HepG2 (cell line): ENCODE measurements around the gene VEZF1. TPM values are rescaled to one million over a fixed set of nuclear protein-coding genes. Genes with fewer than 3 reads are reported as not detected.

Source experiments
- ATAC-seq: fragments of 200-7000 bp; cut with Tn5 transposase; 3 replicates; pipeline ENCODE4 v1.9.1; 2020; ENCODE audit warnings: mild to moderate bottlenecking, moderate library complexity
- BruUV-seq: library from RNA; stranded (reverse); fragments of 400-500 nt; replicated peaks from 2 replicates; lab custom pipeline; 2021; lab: Mats Ljungman, UMichigan
- CTCF ChIA-PET: fragments of 300-600 bp; formaldehyde crosslinking; extraction: SDS; loops from one replicate; lab custom pipeline; 2021; ENCODE audit warnings: low total read pairs, inconsistent platforms, low intra/inter-chr PET ratio; lab: Yijun Ruan, JAX
- POLR2A ChIA-PET: fragments of 350-600 bp; sonication (Branson Sonifier 250); formaldehyde crosslinking; loops from one replicate; lab custom pipeline; 2020; ENCODE audit warnings: antibody characterized with exemption, inconsistent platforms; lab: Yijun Ruan, JAX
- DNase-seq: peaks from one replicate; pipeline ENCODE4 v3.0.0-alpha.2; 2015; ENCODE audit warnings: low spot score
- FAIRE-seq: peaks from 3 replicates; lab custom pipeline; 2011; peaks lifted over from hg19 to GRCh38; lab: Jason Lieb, UNC
- H2AFZ ChIP-seq: one replicate; pipeline ENCODE4 v1.6.1; 2011; ENCODE audit warnings: low read length, inconsistent platforms
- H3K27ac ChIP-seq: fragments of 300-600 bp; 3 replicates; pipeline ENCODE4 v1.8.0; 2011; ENCODE audit warnings: mixed run types, mild to moderate bottlenecking, mixed read lengths, low read length, inconsistent platforms; ENCODE audit not compliant: insufficient read depth; ENCODE audit errors: extremely low read length
- H3K27me3 ChIP-seq, 2 experiments: fragments of 200-600 bp in 1 of 2; 2 replicates in 1 of 2; 3 replicates in 1 of 2; pipeline versions ENCODE4 v1.6.0 to v1.8.0; 2011; ENCODE audit warnings: low read length in 2 of 2, mild to moderate bottlenecking in 2 of 2, moderate library complexity in 2 of 2, inconsistent platforms in 1 of 2; ENCODE audit not compliant: insufficient read depth in 2 of 2, control insufficient read depth in 1 of 2
- H3K36me3 ChIP-seq, 2 experiments: fragments of 200-600 bp in 1 of 2; replicated peaks in 1 of 2; 2 replicates in 1 of 2; 3 replicates in 1 of 2; pipeline versions ENCODE4 v1.5.1 to v1.8.0; 2011; ENCODE audit warnings: low read length in 2 of 2, inconsistent platforms in 1 of 2; ENCODE audit not compliant: insufficient read depth in 2 of 2, control insufficient read depth in 1 of 2
- H3K4me1 ChIP-seq: 2 replicates; pipeline ENCODE4 v1.5.1; 2012; ENCODE audit warnings: low read length, inconsistent platforms; ENCODE audit not compliant: insufficient read depth
- H3K4me2 ChIP-seq: 2 replicates; pipeline ENCODE4 v1.6.0; 2011; ENCODE audit warnings: low read depth, low read length, inconsistent platforms
- H3K4me3 ChIP-seq, 3 experiments: fragments of 200-600 bp in 1 of 3; sonication (generic), shearing (Covaris generic) in 1 of 3; replicated peaks in 1 of 3; 2 replicates each; pipeline ENCODE4 v1.5.1; 2011 to 2016; ENCODE audit warnings: low read length in 3 of 3, inconsistent platforms in 2 of 3, low read depth in 2 of 3, mild to moderate bottlenecking in 2 of 3, control low read depth in 1 of 3, mixed read lengths in 1 of 3; ENCODE audit not compliant: insufficient read depth in 1 of 3
- H3K79me2 ChIP-seq: one replicate; pipeline ENCODE4 v1.6.1; 2011; ENCODE audit warnings: low read length, inconsistent platforms; ENCODE audit not compliant: insufficient read depth
- H3K9ac ChIP-seq: 2 replicates; pipeline ENCODE4 v1.6.0; 2011; ENCODE audit warnings: mild to moderate bottlenecking, low read depth, low read length, inconsistent platforms; ENCODE audit not compliant: insufficient read depth
- H3K9me3 ChIP-seq: 2 replicates; pipeline ENCODE4 v1.5.1; 2012; ENCODE audit warnings: mild to moderate bottlenecking, low read length
- H4K20me1 ChIP-seq: 2 replicates; pipeline ENCODE4 v1.6.0; 2011; ENCODE audit warnings: inconsistent platforms, mild to moderate bottlenecking, low read length, moderate library complexity; ENCODE audit not compliant: insufficient read depth
- AGO2 ChIP-seq: fragments of 200-400 bp; formaldehyde crosslinking; optimal IDR thresholded peaks from 2 replicates; pipeline ENCODE3; 2017; ENCODE audit warnings: mild to moderate bottlenecking, low read depth, low read length, moderate library complexity
- ARID2 ChIP-seq: sonication (generic); formaldehyde crosslinking; IDR thresholded peaks from 2 replicates; pipeline ENCODE4 v1.8.1; 2022; ENCODE audit warnings: mild to moderate bottlenecking, missing genetic modification reagents, borderline replicate concordance
- BRD4 ChIP-seq: sonication (generic); formaldehyde crosslinking; IDR thresholded peaks from 2 replicates; pipeline ENCODE4 v1.4.0; 2020; ENCODE audit warnings: missing genetic modification reagents
- ERF ChIP-seq: IDR thresholded peaks from 2 replicates; pipeline ENCODE4 v1.6.1; 2018; ENCODE audit warnings: missing biosample characterization, missing genetic modification reagents
- HMG20B ChIP-seq: conservative IDR thresholded peaks from 2 replicates; pipeline ENCODE4 v1.6.1; 2016; ENCODE audit warnings: missing genetic modification reagents, missing compliant biosample characterization
- KDM3A ChIP-seq: IDR thresholded peaks from 2 replicates; pipeline ENCODE4 v1.6.1; 2018; ENCODE audit warnings: low read depth, missing compliant biosample characterization
- MATR3 ChIP-seq: sonication (generic); formaldehyde crosslinking; IDR thresholded peaks from 2 replicates; pipeline ENCODE4 v1.4.0; 2020; ENCODE audit warnings: missing genetic modification reagents
- NFKBIZ ChIP-seq: IDR thresholded peaks from 2 replicates; pipeline ENCODE4 v1.6.1; 2018; ENCODE audit warnings: missing genetic modification reagents, missing compliant biosample characterization
- NR2F2 ChIP-seq: IDR thresholded peaks from 2 replicates; pipeline ENCODE4 v1.6.1; 2012; ENCODE audit warnings: low read depth, inconsistent platforms, borderline replicate concordance
- PAF1 ChIP-seq: IDR thresholded peaks from 2 replicates; pipeline ENCODE4 v1.6.1; 2016; ENCODE audit warnings: missing genetic modification reagents, missing compliant biosample characterization
- PCBP2 ChIP-seq: fragments of 200-400 bp; formaldehyde crosslinking; optimal IDR thresholded peaks from 2 replicates; pipeline ENCODE3; 2018; ENCODE audit warnings: low read length, low read depth; ENCODE audit not compliant: poor library complexity, severe bottlenecking
- PLRG1 ChIP-seq: fragments of 450-650 bp; conservative IDR thresholded peaks from 2 replicates; pipeline ENCODE4 v1.6.1; 2016
- POLR2A ChIP-seq, 2 experiments: IDR thresholded peaks; 2 replicates each; pipeline ENCODE4 v1.6.1; 2011; ENCODE audit warnings: low read depth in 2 of 2, low read length in 2 of 2, mild to moderate bottlenecking in 1 of 2, moderate library complexity in 1 of 2; ENCODE audit not compliant: insufficient read depth in 1 of 2
- POLR2AphosphoS2 ChIP-seq: IDR thresholded peaks from 2 replicates; pipeline ENCODE4 v1.6.1; 2011; ENCODE audit warnings: low read depth, low read length, improper control_type of control experiment
- RFX5 ChIP-seq: IDR thresholded peaks from 2 replicates; pipeline ENCODE4 v1.6.1; 2011; ENCODE audit warnings: low read depth, low read length, improper control_type of control experiment
- SALL2 ChIP-seq: sonication (generic); formaldehyde crosslinking; IDR thresholded peaks from 2 replicates; pipeline ENCODE4 v1.8.1; 2023; ENCODE audit warnings: mild to moderate bottlenecking, missing genetic modification reagents, inconsistent platforms
- SP140L ChIP-seq: sonication (generic); formaldehyde crosslinking; IDR thresholded peaks from 2 replicates; pipeline ENCODE4 v1.4.0; 2020; ENCODE audit warnings: missing genetic modification reagents, borderline replicate concordance
- TCF7L2 ChIP-seq: IDR thresholded peaks from 2 replicates; pipeline ENCODE4 v1.6.1; 2011; ENCODE audit warnings: mild to moderate bottlenecking, low read depth, low read length, moderate library complexity
- ZC3H4 ChIP-seq: sonication (generic); formaldehyde crosslinking; IDR thresholded peaks from 2 replicates; pipeline ENCODE4 v1.4.0; 2020; ENCODE audit warnings: missing genetic modification reagents, borderline replicate concordance
- ZNF253 ChIP-seq: sonication (generic); formaldehyde crosslinking; IDR thresholded peaks from 2 replicates; pipeline ENCODE4 v1.8.0; 2022; ENCODE audit warnings: mild to moderate bottlenecking, missing genetic modification reagents, borderline replicate concordance
- ZNF451 ChIP-seq: sonication (generic); formaldehyde crosslinking; IDR thresholded peaks from 2 replicates; pipeline ENCODE4 v1.5.0; 2020; ENCODE audit warnings: mild to moderate bottlenecking, missing genetic modification reagents
- ZNF530 ChIP-seq: sonication (generic); formaldehyde crosslinking; IDR thresholded peaks from 2 replicates; pipeline ENCODE4 v1.5.0; 2020; ENCODE audit warnings: low read depth, mild to moderate bottlenecking, missing genetic modification reagents
- ZNF619 ChIP-seq: sonication (generic); formaldehyde crosslinking; IDR thresholded peaks from 2 replicates; pipeline ENCODE4 v1.4.0; 2020; ENCODE audit warnings: mild to moderate bottlenecking, missing genetic modification reagents
- ZNF749 ChIP-seq: sonication (generic); formaldehyde crosslinking; IDR thresholded peaks from 2 replicates; pipeline ENCODE4 v1.8.0; 2022; ENCODE audit warnings: mild to moderate bottlenecking, missing genetic modification reagents, moderate library complexity, borderline replicate concordance
- ZNF839 ChIP-seq: sonication (generic); formaldehyde crosslinking; IDR thresholded peaks from 2 replicates; pipeline ENCODE4 v1.4.0; 2020; ENCODE audit warnings: missing genetic modification reagents, mild to moderate bottlenecking, borderline replicate concordance
- in situ Hi-C: cut with HindIII; loops from 2 replicates; pipeline ENCODE4 v1.10.0; 2017; ENCODE audit warnings: low pct_unique_long_range_greater_than_20kb; ENCODE audit not compliant: extremely low pct_ligation_motif_present
- intact Hi-C: fragments of 100-400 bp; cut with micrococcal nuclease; formaldehyde crosslinking; loops from one replicate; pipeline ENCODE4 v1.10.0; 2022; ENCODE audit not compliant: unreplicated experiment
- polyA plus RNA-seq, 8 experiments: library from polyadenylated mRNA; depleted of rRNA in 3 of 8; stranded (reverse) in 7 of 8; unstranded in 1 of 8; fragments of >200 nt; fragmentation: Illumina TruSeq in 4 of 8; extraction: Trizol in 4 of 8; gene quantifications; 2 replicates each; pipeline versions ENCODE4 v1.2.1 to v1.2.3, GENCODE V29; 2011 to 2016; ENCODE audit warnings: low read depth in 4 of 8, missing spikeins in 1 of 8, mixed read lengths in 1 of 8; ENCODE audit not compliant: insufficient read depth in 1 of 8
- total RNA-seq, 5 experiments: library from RNA; depleted of rRNA; stranded (reverse); fragments of >200 nt; fragmentation: Illumina TruSeq; extraction: Trizol; gene quantifications; 2 replicates each; pipeline ENCODE4 v1.2.3, GENCODE V29; 2016; ENCODE audit warnings: low read depth in 1 of 5
- TF ChIP-seq, protein P1 (sequence below): sonication (generic); formaldehyde crosslinking; IDR thresholded peaks from 2 replicates; pipeline ENCODE4 v1.8.0; 2022; ENCODE audit warnings: mild to moderate bottlenecking, missing genetic modification reagents, moderate library complexity
- TF ChIP-seq, protein P2 (sequence below): sonication (generic); formaldehyde crosslinking; IDR thresholded peaks from 2 replicates; pipeline ENCODE4 v1.8.1; 2022; ENCODE audit warnings: mild to moderate bottlenecking, missing genetic modification reagents

The VEZF1 gene
- total and polyA plus RNA-seq, 2 of the 13 experiments (the other 11 are each of a cell fraction or from before 2014, with no cell fraction given): 45.9 to 49.7 TPM

DNA sequence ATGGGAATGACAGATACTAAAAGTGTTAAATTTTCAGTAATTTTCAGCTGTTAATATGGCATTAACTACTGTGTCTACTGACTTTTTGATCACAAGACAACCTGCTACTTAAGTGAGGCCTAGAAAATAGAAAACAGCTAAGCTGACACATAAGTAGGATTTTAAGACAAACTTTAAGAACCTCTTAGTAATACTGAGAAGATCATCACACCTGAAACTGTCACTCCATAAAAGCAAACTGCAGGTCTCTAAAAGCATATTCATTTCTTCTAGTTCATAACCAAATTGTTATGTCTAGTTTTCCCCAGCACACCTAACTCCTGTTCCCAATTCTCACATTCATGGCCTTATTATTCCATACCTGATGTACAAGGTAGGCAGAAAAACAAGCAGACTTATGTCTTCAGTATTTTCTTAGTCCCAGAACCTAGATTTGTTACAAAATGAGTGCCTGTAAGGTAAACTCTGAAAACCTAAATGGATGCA is 11.0 kb upstream of the VEZF1 start:
- intact Hi-C loops (loop anchor here (1.0 kb wide), 2 partner anchors 107 to 114 kb away; no protein-coding TSS in a partner anchor), in situ Hi-C loops (loop anchor here (5.0 kb wide), 1 partner anchor 137 kb away; no protein-coding TSS in a partner anchor)
- no peak for ATAC-seq
- no peak overlapping the region for H3K27ac ChIP-seq
- CTCF ChIA-PET: interaction anchor here (1.3 to 1.8 kb wide), 3 partner anchors 107 to 141 kb away, joined by 3 to 12 read pairs (median 8); no protein-coding TSS in a partner anchor
- POLR2A ChIA-PET: interaction anchor here (1.0 to 14.7 kb wide), 9 partner anchors 7 to 148 kb away, joined by 3 to 173 read pairs (median 11); partner anchors contain the start of genes DYNLL2, SRSF1 and VEZF1
- FAIRE-seq: no peak
- H3K36me3 ChIP-seq: peaks cover 1 to 29% of the 10 kb centered on the region in 2 experiments
- DNase-seq: no peak
- no peak overlapping the region for H2AFZ ChIP-seq
- H4K20me1 ChIP-seq: peaks cover 37% of the 10 kb centered on the region
- peaks cover 49% of the 10 kb centered on the region for H3K4me1 ChIP-seq
- H3K4me2 ChIP-seq: no peak overlapping the region
- no peaks in the 10 kb centered on the region for H3K9me3 ChIP-seq
- no peaks in the 10 kb centered on the region for H3K27me3 ChIP-seq
- peaks cover 19% of the 10 kb centered on the region for H3K79me2 ChIP-seq
- BruUV-seq: no TSS peak
- no peak overlapping the region for H3K9ac ChIP-seq
- no peak overlapping the region for H3K4me3 ChIP-seq
- TF ChIP-seq PAF1 (CRISPR knock-in tag): peak; percentile 69; the same call in 1 of the 2 replicates
- TF ChIP-seq AGO2: peak; percentile 13
- no peak for TF ChIP-seq NR2F2
- TF ChIP-seq SALL2: no peak
- TF ChIP-seq ZNF619 (CRISPR knock-in tag): no peak
- TF ChIP-seq PLRG1: no peak
- TF ChIP-seq ZC3H4: no peak
- TF ChIP-seq KDM3A: no peak
- no peak for TF ChIP-seq BRD4 (CRISPR knock-in tag)
- no peak for TF ChIP-seq MATR3
- no peak for TF ChIP-seq POLR2AphosphoS2
- TF ChIP-seq ZNF749 (CRISPR knock-in tag): no peak
- TF ChIP-seq SP140L: no peak
- no peak for TF ChIP-seq ZNF530 (CRISPR knock-in tag)
- no peak for TF ChIP-seq ZNF253
- TF ChIP-seq, protein P1, sequence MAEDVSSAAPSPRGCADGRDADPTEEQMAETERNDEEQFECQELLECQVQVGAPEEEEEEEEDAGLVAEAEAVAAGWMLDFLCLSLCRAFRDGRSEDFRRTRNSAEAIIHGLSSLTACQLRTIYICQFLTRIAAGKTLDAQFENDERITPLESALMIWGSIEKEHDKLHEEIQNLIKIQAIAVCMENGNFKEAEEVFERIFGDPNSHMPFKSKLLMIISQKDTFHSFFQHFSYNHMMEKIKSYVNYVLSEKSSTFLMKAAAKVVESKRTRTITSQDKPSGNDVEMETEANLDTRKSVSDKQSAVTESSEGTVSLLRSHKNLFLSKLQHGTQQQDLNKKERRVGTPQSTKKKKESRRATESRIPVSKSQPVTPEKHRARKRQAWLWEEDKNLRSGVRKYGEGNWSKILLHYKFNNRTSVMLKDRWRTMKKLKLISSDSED: no peak
- TF ChIP-seq TCF7L2: no peak
- TF ChIP-seq PCBP2: no peak
- TF ChIP-seq NFKBIZ (CRISPR knock-in tag): no peak
- TF ChIP-seq HMG20B: no peak
- peak; percentile 30; the same call in 1 of the 2 replicates for TF ChIP-seq ARID2 (CRISPR knock-in tag)
- TF ChIP-seq, protein P2, sequence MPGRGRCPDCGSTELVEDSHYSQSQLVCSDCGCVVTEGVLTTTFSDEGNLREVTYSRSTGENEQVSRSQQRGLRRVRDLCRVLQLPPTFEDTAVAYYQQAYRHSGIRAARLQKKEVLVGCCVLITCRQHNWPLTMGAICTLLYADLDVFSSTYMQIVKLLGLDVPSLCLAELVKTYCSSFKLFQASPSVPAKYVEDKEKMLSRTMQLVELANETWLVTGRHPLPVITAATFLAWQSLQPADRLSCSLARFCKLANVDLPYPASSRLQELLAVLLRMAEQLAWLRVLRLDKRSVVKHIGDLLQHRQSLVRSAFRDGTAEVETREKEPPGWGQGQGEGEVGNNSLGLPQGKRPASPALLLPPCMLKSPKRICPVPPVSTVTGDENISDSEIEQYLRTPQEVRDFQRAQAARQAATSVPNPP: 0 out of 2 replicates have a peak, but pooled peaks have one; percentile 34
- no peak for TF ChIP-seq ZNF451 (CRISPR knock-in tag)
- TF ChIP-seq POLR2A (IDR thresholded peaks at IDR 0.05; ENCODE audit: insufficient read depth in 1 of 2, low read depth in 2 of 2, low read length in 2 of 2): peak in 1 of 2 experiments; percentile 9; a peak in 1 of 4 replicates
- TF ChIP-seq RFX5: no peak
- TF ChIP-seq ERF (CRISPR knock-in tag): no peak
- no peak for TF ChIP-seq ZNF839 (CRISPR knock-in tag)
